Caco-2 (cell line): ENCODE results near the gene PRDM2. TPM values are rescaled to one million over a fixed set of nuclear protein-coding genes. Genes with fewer than 3 reads are reported as not detected.

Source experiments
- BruUV-seq: library from RNA; stranded (reverse); fragments of 400-500 nt; replicated peaks from 2 replicates; lab custom pipeline; 2021; lab: Mats Ljungman, UMichigan
- CTCF ChIA-PET: fragments of 300-600 bp; sonication (Branson Sonifier 250); formaldehyde crosslinking; loops from one replicate; lab custom pipeline; 2022; ENCODE audit warnings: antibody characterized with exemption; lab: Charles Lee
- POLR2A ChIA-PET: fragments of 300-600 bp; sonication (Branson Sonifier 250); formaldehyde crosslinking; loops from one replicate; lab custom pipeline; 2022; ENCODE audit warnings: antibody characterized with exemption; lab: Charles Lee
- DNase-seq, 2 experiments: peaks; one replicate each; pipeline versions ENCODE4 v3.0.0 to v3.0.0-alpha.2; 2020 to 2022
- H3K27me3 ChIP-seq: replicated peaks from 2 replicates; pipeline ENCODE4 v1.6.0; 2011; ENCODE audit warnings: low read length; ENCODE audit not compliant: control insufficient read depth, insufficient read depth
- H3K36me3 ChIP-seq: 2 replicates; pipeline ENCODE4 v1.5.1; 2011; ENCODE audit warnings: low read length; ENCODE audit not compliant: control insufficient read depth, insufficient read depth
- H3K4me1 ChIP-seq: fragments of 250-450 bp; sonication (Bioruptor Pico); 2 replicates; pipeline ENCODE4 v1.5.1; 2020; ENCODE audit warnings: mild to moderate bottlenecking
- H3K4me3 ChIP-seq: 2 replicates; pipeline ENCODE4 v1.5.1; 2011; ENCODE audit warnings: low read depth, mild to moderate bottlenecking, control low read depth, low read length
- H3K9me3 ChIP-seq: fragments of 250-450 bp; sonication (Bioruptor Pico); 2 replicates; pipeline ENCODE4 v1.5.1; 2020; ENCODE audit warnings: mild to moderate bottlenecking, moderate library complexity
- H3K27ac Mint-ChIP-seq: one replicate; pipeline ENCODE4 v1.8.0; 2022; ENCODE audit warnings: mixed read lengths; ENCODE audit not compliant: unreplicated experiment
- H3K27me3 Mint-ChIP-seq: one replicate; pipeline ENCODE4 v1.8.0; 2022; ENCODE audit warnings: mixed read lengths; ENCODE audit not compliant: insufficient read depth, unreplicated experiment
- H3K36me3 Mint-ChIP-seq: one replicate; pipeline ENCODE4 v1.8.0; 2022; ENCODE audit warnings: mild to moderate bottlenecking, mixed read lengths; ENCODE audit not compliant: insufficient read depth, unreplicated experiment
- H3K4me1 Mint-ChIP-seq: one replicate; pipeline ENCODE4 v1.8.0; 2022; ENCODE audit warnings: low read depth, mixed read lengths; ENCODE audit not compliant: unreplicated experiment
- H3K4me3 Mint-ChIP-seq: one replicate; pipeline ENCODE4 v1.8.0; 2022; ENCODE audit warnings: mild to moderate bottlenecking, moderate library complexity, mixed read lengths; ENCODE audit not compliant: unreplicated experiment
- H3K9me3 Mint-ChIP-seq: one replicate; pipeline ENCODE4 v1.8.0; 2022; ENCODE audit warnings: mixed read lengths; ENCODE audit not compliant: unreplicated experiment
- intact Hi-C: fragments of 100-400 bp; cut with micrococcal nuclease; formaldehyde crosslinking; loops from one replicate; pipeline ENCODE4 v1.10.0; 2022; ENCODE audit not compliant: unreplicated experiment
- total RNA-seq: library from RNA; stranded (reverse); gene quantifications from 2 replicates; pipeline ENCODE4 v1.2.3, GENCODE V29; 2022
- TF ChIP-seq, protein P1 (sequence below), 2 experiments: fragments of 200-600 bp in 1 of 2; IDR thresholded peaks; 1 replicate in 1 of 2; 2 replicates in 1 of 2; pipeline versions ENCODE4 v1.5.1 to v1.8.0; 2011 to 2022; ENCODE audit warnings: antibody characterized with exemption in 1 of 2, control low read depth in 1 of 2, inconsistent platforms in 1 of 2, low read depth in 1 of 2, low read length in 1 of 2, mild to moderate bottlenecking in 1 of 2, moderate library complexity in 1 of 2; ENCODE audit not compliant: insufficient read depth in 1 of 2, severe bottlenecking in 1 of 2, unreplicated experiment in 1 of 2

Gene PRDM2
- total RNA-seq, 1 experiment from 2014 or later: 32.7 TPM

DNA sequence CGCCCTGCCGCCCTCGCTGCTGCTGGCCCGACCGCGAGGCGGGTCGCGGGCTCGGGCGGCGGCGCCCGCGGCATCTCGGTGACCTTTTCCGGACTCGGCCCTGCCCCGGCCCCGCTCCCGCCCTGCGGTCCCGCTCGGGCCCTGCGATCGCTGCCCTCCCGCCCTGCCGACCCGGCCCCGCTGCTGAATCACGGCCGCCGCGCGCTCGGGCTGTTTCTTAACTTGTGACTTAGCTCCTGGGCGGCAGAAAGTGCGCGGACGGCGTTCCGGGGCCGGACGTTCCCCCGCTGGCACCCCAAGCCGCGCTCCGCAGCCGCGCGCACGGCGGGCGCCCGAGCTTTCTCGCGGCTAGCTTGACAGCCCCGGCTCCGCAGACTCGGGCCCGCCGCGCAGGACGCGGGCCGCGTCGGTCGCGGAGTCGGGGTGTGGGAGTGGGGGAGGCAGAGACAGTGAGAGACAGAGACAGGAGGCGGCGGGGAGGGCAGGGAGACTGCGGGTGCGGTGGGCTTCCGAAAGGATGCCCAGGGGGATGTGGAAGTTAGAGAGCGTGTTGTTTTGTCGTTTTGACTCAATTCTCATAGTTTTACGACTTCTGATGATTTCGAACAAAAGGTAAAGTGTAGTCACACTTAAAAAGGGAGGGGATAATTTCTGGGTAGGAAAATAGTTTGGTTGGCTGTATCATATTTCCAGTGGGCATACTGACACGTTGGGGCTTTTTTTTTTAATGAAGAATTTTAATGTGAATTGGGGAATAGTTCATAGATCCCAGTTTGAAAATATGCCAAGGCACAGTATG is 49.8 kb downstream of the PRDM2 start:
- ChIA-PET CTCF (interaction anchor here (0.5 to 1.4 kb wide), 4 partner anchors 8 to 216 kb away, joined by 3 to 7 read pairs (median 4); no protein-coding TSS in a partner anchor), POLR2A (interaction anchor here (0.6 to 1.5 kb wide), 8 partner anchors 8 to 1447 kb away, joined by 3 to 18 read pairs (median 4); no protein-coding TSS in a partner anchor)
- Histone ChIP-seq H3K9me3 (no peaks in the 10 kb centered on the region), H3K4me1 (0 out of 2 replicates have a peak, but pooled peaks cover 7% of the 10 kb centered on the region), H3K27me3 (no peaks in the 10 kb centered on the region), H3K4me3 (peak overlapping the region; percentile 83), H3K36me3 (no peaks in the 10 kb centered on the region)
- Mint-ChIP-seq H3K4me3 (peak overlapping the region; percentile 84), H3K27me3 (no peaks in the 10 kb centered on the region), H3K4me1 (peaks cover 9% of the 10 kb centered on the region), H3K9me3 (no peaks in the 10 kb centered on the region), H3K36me3 (peaks cover 16% of the 10 kb centered on the region), H3K27ac (peak overlapping the region; percentile 84)
- TF ChIP-seq, protein P1, sequence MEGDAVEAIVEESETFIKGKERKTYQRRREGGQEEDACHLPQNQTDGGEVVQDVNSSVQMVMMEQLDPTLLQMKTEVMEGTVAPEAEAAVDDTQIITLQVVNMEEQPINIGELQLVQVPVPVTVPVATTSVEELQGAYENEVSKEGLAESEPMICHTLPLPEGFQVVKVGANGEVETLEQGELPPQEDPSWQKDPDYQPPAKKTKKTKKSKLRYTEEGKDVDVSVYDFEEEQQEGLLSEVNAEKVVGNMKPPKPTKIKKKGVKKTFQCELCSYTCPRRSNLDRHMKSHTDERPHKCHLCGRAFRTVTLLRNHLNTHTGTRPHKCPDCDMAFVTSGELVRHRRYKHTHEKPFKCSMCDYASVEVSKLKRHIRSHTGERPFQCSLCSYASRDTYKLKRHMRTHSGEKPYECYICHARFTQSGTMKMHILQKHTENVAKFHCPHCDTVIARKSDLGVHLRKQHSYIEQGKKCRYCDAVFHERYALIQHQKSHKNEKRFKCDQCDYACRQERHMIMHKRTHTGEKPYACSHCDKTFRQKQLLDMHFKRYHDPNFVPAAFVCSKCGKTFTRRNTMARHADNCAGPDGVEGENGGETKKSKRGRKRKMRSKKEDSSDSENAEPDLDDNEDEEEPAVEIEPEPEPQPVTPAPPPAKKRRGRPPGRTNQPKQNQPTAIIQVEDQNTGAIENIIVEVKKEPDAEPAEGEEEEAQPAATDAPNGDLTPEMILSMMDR (IDR thresholded peaks at IDR 0.05; ENCODE audit: insufficient read depth in 1 of 2, low read depth in 1 of 2, low read length in 1 of 2, severe bottlenecking in 1 of 2, unreplicated experiment in 1 of 2): no peak
- intact Hi-C loops: loop anchor here (1.0 to 5.0 kb wide), 2 partner anchors 10 to 47 kb away; partner anchors contain the start of gene PRDM2
- no TSS peak for BruUV-seq
- DNase-seq: peak; percentile 56 to 69

DNA sequence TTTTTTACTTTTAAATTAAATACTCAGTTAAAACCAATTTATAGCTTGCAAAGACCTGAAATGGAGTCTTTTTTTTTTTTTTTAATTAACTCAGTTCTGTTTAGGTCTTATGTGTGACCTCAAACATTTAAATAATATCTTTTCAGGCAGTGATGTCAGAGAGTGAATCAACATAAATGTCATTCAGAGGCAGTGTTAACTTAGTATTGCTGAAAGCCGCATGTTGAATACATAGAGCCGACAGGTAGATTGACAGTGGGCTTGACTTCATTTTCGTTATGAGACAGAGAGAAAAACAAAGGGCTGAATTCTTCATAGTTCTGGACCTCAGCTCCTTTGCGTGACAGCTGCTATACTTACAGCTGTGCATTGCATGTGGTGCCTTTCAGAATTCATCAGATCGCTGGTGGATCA is 51.5 kb downstream of the PRDM2 start:
- no TSS peak for BruUV-seq
- no peak overlapping the region for H3K4me3 ChIP-seq

DNA sequence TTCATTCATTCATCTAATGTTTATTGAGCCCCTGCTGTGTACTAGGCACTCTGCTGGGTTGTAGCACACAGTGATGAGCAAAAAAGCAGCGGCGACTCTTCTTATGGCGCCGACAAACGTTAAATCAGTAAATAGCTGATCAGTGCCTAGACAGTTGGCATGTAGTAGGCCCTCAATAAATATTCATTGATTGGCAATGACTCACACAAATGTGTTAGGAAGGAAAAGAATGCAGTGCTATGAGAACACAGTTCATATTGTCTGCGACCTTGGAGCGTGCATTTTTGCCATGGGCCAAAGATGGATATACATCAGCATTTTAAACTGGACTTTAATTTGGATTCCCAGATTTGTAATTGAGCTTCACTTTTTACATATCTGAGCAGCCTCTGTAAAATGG is 52.0 kb downstream of the PRDM2 start:
- Histone ChIP-seq H3K9me3 (no peaks in the 10 kb centered on the region), H3K27me3 (no peaks in the 10 kb centered on the region), H3K4me1 (peaks cover 8% of the 10 kb centered on the region; the same call in 1 of the 2 replicates), H3K36me3 (no peaks in the 10 kb centered on the region), H3K4me3 (no peak overlapping the region)
- POLR2A ChIA-PET: no interaction called here
- intact Hi-C loops: no loop called here
- H3K9me3 Mint-ChIP-seq: no peaks in the 10 kb centered on the region
- H3K27me3 Mint-ChIP-seq: no peaks in the 10 kb centered on the region
- peaks cover 9% of the 10 kb centered on the region for H3K4me1 Mint-ChIP-seq
- CTCF ChIA-PET: no interaction called here
- BruUV-seq: no TSS peak
- TF ChIP-seq, protein P1 (IDR thresholded peaks at IDR 0.05; ENCODE audit: insufficient read depth in 1 of 2, low read depth in 1 of 2, low read length in 1 of 2, severe bottlenecking in 1 of 2, unreplicated experiment in 1 of 2): no peak
- no peak overlapping the region for H3K27ac Mint-ChIP-seq
- no peak for DNase-seq
- H3K36me3 Mint-ChIP-seq: peaks cover 16% of the 10 kb centered on the region
- H3K4me3 Mint-ChIP-seq: no peak overlapping the region

More for the DNA sequence above, 51.5 kb downstream of the PRDM2 start:
- Mint-ChIP-seq H3K4me3 (no peak overlapping the region), H3K36me3 (peaks cover 16% of the 10 kb centered on the region), H3K4me1 (peaks cover 9% of the 10 kb centered on the region), H3K9me3 (no peaks in the 10 kb centered on the region), H3K27me3 (no peaks in the 10 kb centered on the region), H3K27ac (no peak overlapping the region)
- Histone ChIP-seq H3K4me1 (0 out of 2 replicates have a peak, but pooled peaks cover 7% of the 10 kb centered on the region), H3K27me3 (no peaks in the 10 kb centered on the region), H3K36me3 (no peaks in the 10 kb centered on the region), H3K9me3 (no peaks in the 10 kb centered on the region)
- no peak for DNase-seq
- POLR2A ChIA-PET: no interaction called here
- CTCF ChIA-PET: no interaction called here
- TF ChIP-seq, protein P1 (IDR thresholded peaks at IDR 0.05; ENCODE audit: insufficient read depth in 1 of 2, low read depth in 1 of 2, low read length in 1 of 2, severe bottlenecking in 1 of 2, unreplicated experiment in 1 of 2): no peak
- intact Hi-C loops: no loop called here
